ENCODE results near the gene SLK.

DNA sequence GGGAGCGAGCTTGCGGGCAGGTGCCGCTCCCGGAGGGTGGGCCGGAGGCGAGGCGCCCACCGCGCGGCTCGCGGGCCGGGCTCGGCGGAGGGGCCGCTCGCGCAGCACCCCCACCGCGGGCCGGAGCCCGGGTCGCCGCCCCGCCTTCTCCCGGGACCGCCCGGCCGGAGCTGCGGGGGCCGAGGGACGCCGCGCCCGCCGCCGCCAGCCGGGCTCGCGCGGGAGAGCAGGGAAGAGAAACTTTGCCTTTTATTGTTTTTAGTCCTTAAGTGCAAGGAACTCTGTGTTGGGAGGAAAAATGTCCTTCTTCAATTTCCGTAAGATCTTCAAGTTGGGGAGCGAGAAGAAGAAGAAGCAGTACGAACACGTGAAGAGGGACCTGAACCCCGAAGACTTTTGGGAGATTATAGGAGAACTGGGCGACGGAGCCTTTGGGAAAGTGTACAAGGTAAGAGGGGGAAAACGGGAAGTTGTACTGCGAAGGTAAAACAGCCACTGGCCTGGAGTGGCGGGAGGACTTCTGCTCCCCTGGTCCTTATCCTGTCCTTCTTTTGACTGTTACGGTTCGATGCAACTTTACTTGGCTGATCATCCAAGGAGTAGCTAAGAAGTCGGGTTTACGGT lies 620 bp downstream of the SLK start:
- no peak for TF ChIP-seq CTCF (conservative IDR thresholded peaks at IDR 0.05; ENCODE audit: low read length)
- no peak for TF ChIP-seq EZH2phosphoT487 (IDR thresholded peaks at IDR 0.05; ENCODE audit: borderline replicate concordance)
